ENCODE measurements around the gene SFXN4. TPM values are rescaled to one million over a fixed set of nuclear protein-coding genes. Genes with fewer than 3 reads are reported as not detected.

Gene SFXN4
- total and polyA plus RNA-seq, 2 of the 13 experiments (the other 11 are each of a cell fraction or from before 2014, with no cell fraction given) = 47.7 to 64.9 TPM

DNA sequence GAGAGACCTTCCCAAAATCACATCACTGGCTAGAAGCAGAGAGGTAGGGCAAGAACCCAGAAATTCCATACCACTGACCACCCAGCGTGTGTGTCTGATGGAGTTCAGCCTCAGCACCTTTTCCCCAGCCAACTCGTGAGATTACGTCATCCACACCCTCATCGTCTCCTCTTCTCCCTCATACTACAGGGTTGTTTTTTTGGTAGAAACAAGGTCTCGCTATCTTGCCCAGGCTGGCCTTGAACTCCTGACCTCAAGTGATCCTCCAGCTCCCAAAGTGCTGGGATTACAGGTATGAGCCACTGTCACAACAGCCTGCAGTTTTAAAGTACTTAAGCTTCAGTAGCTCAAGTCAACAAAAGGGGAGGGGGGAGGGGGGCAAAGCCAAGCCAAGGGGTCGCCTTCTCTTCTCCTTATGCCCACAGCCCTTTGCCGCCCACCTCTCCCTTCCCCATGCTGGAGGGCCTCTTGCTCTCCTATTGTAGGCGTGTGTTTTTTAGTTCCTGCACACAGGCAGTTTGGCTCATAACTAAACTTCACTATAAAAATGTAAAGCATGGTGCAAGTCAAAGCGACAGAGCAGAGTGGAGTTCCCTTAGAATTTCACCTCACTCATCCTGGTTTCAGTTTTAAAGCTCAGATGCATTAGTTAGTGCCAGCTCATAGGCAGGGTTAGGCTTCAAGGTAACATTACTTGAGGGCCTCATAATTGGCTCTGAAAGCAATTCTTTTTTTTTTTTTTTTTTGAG lies 18.3 kb upstream of the SFXN4 start (continued):
- TF ChIP-seq, protein P1, sequence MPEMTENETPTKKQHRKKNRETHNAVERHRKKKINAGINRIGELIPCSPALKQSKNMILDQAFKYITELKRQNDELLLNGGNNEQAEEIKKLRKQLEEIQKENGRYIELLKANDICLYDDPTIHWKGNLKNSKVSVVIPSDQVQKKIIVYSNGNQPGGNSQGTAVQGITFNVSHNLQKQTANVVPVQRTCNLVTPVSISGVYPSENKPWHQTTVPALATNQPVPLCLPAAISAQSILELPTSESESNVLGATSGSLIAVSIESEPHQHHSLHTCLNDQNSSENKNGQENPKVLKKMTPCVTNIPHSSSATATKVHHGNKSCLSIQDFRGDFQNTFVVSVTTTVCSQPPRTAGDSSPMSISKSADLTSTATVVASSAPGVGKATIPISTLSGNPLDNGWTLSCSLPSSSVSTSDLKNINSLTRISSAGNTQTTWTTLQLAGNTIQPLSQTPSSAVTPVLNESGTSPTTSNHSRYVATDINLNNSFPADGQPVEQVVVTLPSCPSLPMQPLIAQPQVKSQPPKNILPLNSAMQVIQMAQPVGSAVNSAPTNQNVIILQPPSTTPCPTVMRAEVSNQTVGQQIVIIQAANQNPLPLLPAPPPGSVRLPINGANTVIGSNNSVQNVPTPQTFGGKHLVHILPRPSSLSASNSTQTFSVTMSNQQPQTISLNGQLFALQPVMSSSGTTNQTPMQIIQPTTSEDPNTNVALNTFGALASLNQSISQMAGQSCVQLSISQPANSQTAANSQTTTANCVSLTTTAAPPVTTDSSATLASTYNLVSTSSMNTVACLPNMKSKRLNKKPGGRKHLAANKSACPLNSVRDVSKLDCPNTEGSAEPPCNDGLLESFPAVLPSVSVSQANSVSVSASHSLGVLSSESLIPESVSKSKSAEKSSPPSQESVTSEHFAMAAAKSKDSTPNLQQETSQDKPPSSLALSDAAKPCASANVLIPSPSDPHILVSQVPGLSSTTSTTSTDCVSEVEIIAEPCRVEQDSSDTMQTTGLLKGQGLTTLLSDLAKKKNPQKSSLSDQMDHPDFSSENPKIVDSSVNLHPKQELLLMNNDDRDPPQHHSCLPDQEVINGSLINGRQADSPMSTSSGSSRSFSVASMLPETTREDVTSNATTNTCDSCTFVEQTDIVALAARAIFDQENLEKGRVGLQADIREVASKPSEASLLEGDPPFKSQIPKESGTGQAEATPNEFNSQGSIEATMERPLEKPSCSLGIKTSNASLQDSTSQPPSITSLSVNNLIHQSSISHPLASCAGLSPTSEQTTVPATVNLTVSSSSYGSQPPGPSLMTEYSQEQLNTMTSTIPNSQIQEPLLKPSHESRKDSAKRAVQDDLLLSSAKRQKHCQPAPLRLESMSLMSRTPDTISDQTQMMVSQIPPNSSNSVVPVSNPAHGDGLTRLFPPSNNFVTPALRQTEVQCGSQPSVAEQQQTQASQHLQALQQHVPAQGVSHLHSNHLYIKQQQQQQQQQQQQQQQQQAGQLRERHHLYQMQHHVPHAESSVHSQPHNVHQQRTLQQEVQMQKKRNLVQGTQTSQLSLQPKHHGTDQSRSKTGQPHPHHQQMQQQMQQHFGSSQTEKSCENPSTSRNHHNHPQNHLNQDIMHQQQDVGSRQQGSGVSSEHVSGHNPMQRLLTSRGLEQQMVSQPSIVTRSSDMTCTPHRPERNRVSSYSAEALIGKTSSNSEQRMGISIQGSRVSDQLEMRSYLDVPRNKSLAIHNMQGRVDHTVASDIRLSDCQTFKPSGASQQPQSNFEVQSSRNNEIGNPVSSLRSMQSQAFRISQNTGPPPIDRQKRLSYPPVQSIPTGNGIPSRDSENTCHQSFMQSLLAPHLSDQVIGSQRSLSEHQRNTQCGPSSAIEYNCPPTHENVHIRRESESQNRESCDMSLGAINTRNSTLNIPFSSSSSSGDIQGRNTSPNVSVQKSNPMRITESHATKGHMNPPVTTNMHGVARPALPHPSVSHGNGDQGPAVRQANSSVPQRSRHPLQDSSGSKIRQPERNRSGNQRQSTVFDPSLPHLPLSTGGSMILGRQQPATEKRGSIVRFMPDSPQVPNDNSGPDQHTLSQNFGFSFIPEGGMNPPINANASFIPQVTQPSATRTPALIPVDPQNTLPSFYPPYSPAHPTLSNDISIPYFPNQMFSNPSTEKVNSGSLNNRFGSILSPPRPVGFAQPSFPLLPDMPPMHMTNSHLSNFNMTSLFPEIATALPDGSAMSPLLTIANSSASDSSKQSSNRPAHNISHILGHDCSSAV (CRISPR knock-in tag; IDR thresholded peaks at IDR 0.05; ENCODE audit: borderline replicate concordance) = no peak
- TF ChIP-seq NFIC (IDR thresholded peaks at IDR 0.05; ENCODE audit: low read length) (no peak), NFYB (CRISPR knock-in tag; IDR thresholded peaks at IDR 0.05) (no peak), ZNF296 (CRISPR knock-in tag; conservative IDR thresholded peaks at IDR 0.05) (no peak), ZNF841 (CRISPR knock-in tag; IDR thresholded peaks at IDR 0.05; ENCODE audit: borderline replicate concordance) (no peak)
